ENCODE data around the gene EXOC3L4.

The EXOC3L4 gene

GRCh38 chr14:103064436-103064835, 30.1 kb upstream of the EXOC3L4 start:
- no peak overlapping the region for H3K4me3 ChIP-seq
- no peaks in the 10 kb centered on the region; the same call in 1 of the 2 replicates for H3K4me1 ChIP-seq
- H3K9me3 ChIP-seq, result no peaks in the 10 kb centered on the region
- H3K36me3 ChIP-seq (replicated peaks), result no peaks in the 10 kb centered on the region
- in situ Hi-C loops (cut with MboI; ENCODE audit: low sequenced_read_pairs), result no loop called here
- H3K27me3 ChIP-seq (ENCODE audit: low read depth), result no peaks in the 10 kb centered on the region
- no peak for DNase-seq (ENCODE audit: low spot score in 2 of 2)

GRCh38 chr14:103064978-103065377, 29.5 kb upstream of the EXOC3L4 start:
- Histone ChIP-seq H3K36me3 (replicated peaks) (no peaks in the 10 kb centered on the region), H3K27me3 (ENCODE audit: low read depth) (no peaks in the 10 kb centered on the region), H3K4me3 (no peak overlapping the region), H3K4me1 (no peaks in the 10 kb centered on the region; the same call in 1 of the 2 replicates), H3K9me3 (no peaks in the 10 kb centered on the region)
- no peak for DNase-seq (ENCODE audit: low spot score in 2 of 2)
- in situ Hi-C loops (cut with MboI; ENCODE audit: low sequenced_read_pairs), result no loop called here

- no peak for DNase-seq (ENCODE audit: low spot score in 2 of 2)
- Histone ChIP-seq H3K36me3 (replicated peaks) (no peaks in the 10 kb centered on the region), H3K4me1 (no peaks in the 10 kb centered on the region; the same call in 1 of the 2 replicates), H3K4me3 (no peak overlapping the region), H3K9me3 (no peaks in the 10 kb centered on the region), H3K27me3 (ENCODE audit: low read depth) (no peaks in the 10 kb centered on the region)
- in situ Hi-C loops (cut with MboI; ENCODE audit: low sequenced_read_pairs), result no loop called here
Observed at GRCh38 chr14:103065861-103066260, 28.7 kb upstream of the EXOC3L4 start.

GRCh38 chr14:103066399-103066798, 28.1 kb upstream of the EXOC3L4 start:
- in situ Hi-C loops (cut with MboI; ENCODE audit: low sequenced_read_pairs), result no loop called here
- H3K27me3 ChIP-seq (ENCODE audit: low read depth), result no peaks in the 10 kb centered on the region
- H3K4me3 ChIP-seq, result no peak overlapping the region
- H3K4me1 ChIP-seq, result no peaks in the 10 kb centered on the region; the same call in 1 of the 2 replicates
- no peaks in the 10 kb centered on the region for H3K9me3 ChIP-seq
- no peak for DNase-seq (ENCODE audit: low spot score in 2 of 2)
- H3K36me3 ChIP-seq (replicated peaks), result no peaks in the 10 kb centered on the region

GRCh38 chr14:103067231-103067954, 27.1 kb upstream of the EXOC3L4 start:
- H3K4me1 ChIP-seq, result no peaks in the 10 kb centered on the region; the same call in 1 of the 2 replicates
- in situ Hi-C loops (cut with MboI; ENCODE audit: low sequenced_read_pairs), result no loop called here
- DNase-seq (ENCODE audit: low spot score in 2 of 2), result peak in 1 of 2 experiments; percentile 32
- no peaks in the 10 kb centered on the region for H3K36me3 ChIP-seq (replicated peaks)
- H3K4me3 ChIP-seq, result no peak overlapping the region
- H3K9me3 ChIP-seq, result no peaks in the 10 kb centered on the region
- H3K27me3 ChIP-seq (ENCODE audit: low read depth), result no peaks in the 10 kb centered on the region

GRCh38 chr14:103068351-103069073, 26.0 kb upstream of the EXOC3L4 start:
- Histone ChIP-seq H3K27me3 (ENCODE audit: low read depth) (no peaks in the 10 kb centered on the region), H3K4me3 (no peak overlapping the region), H3K4me1 (no peaks in the 10 kb centered on the region), H3K9me3 (no peaks in the 10 kb centered on the region), H3K36me3 (replicated peaks) (no peaks in the 10 kb centered on the region)
- no peak for DNase-seq (ENCODE audit: low spot score in 2 of 2)
- in situ Hi-C loops (cut with MboI; ENCODE audit: low sequenced_read_pairs), result no loop called here

- no peak for DNase-seq (ENCODE audit: low spot score in 2 of 2)
- H3K4me3 ChIP-seq, result no peak overlapping the region
- H3K9me3 ChIP-seq, result no peaks in the 10 kb centered on the region
- H3K4me1 ChIP-seq, result peaks cover 5% of the 10 kb centered on the region
- in situ Hi-C loops (cut with MboI; ENCODE audit: low sequenced_read_pairs), result no loop called here
- no peaks in the 10 kb centered on the region for H3K27me3 ChIP-seq (ENCODE audit: low read depth)
- H3K36me3 ChIP-seq (replicated peaks), result no peaks in the 10 kb centered on the region
Observed at GRCh38 chr14:103070263-103070885, 24.2 kb upstream of the EXOC3L4 start.

- no peak overlapping the region for H3K4me3 ChIP-seq
- peaks cover 5% of the 10 kb centered on the region for H3K4me1 ChIP-seq
- no peaks in the 10 kb centered on the region for H3K36me3 ChIP-seq (replicated peaks)
- DNase-seq (ENCODE audit: low spot score in 2 of 2), result no peak
- H3K27me3 ChIP-seq (ENCODE audit: low read depth), result no peaks in the 10 kb centered on the region
- in situ Hi-C loops (cut with MboI; ENCODE audit: low sequenced_read_pairs), result no loop called here
- H3K9me3 ChIP-seq, result no peaks in the 10 kb centered on the region
Observed at GRCh38 chr14:103070971-103071542, 23.5 kb upstream of the EXOC3L4 start.

- in situ Hi-C loops (cut with MboI; ENCODE audit: low sequenced_read_pairs), result no loop called here
- H3K36me3 ChIP-seq (replicated peaks), result no peaks in the 10 kb centered on the region
- H3K4me3 ChIP-seq, result no peak overlapping the region
- H3K4me1 ChIP-seq, result peaks cover 5% of the 10 kb centered on the region
- DNase-seq (ENCODE audit: low spot score in 2 of 2), result no peak
- no peaks in the 10 kb centered on the region for H3K9me3 ChIP-seq
- no peaks in the 10 kb centered on the region for H3K27me3 ChIP-seq (ENCODE audit: low read depth)
Observed at GRCh38 chr14:103071544-103072251, 22.8 kb upstream of the EXOC3L4 start.

GRCh38 chr14:103072595-103073366, 21.7 kb upstream of the EXOC3L4 start:
- DNase-seq (ENCODE audit: low spot score in 2 of 2), result no peak
- Histone ChIP-seq H3K36me3 (replicated peaks) (no peaks in the 10 kb centered on the region), H3K27me3 (ENCODE audit: low read depth) (no peaks in the 10 kb centered on the region), H3K9me3 (no peaks in the 10 kb centered on the region), H3K4me3 (no peak overlapping the region), H3K4me1 (peaks cover 5% of the 10 kb centered on the region)
- in situ Hi-C loops (cut with MboI; ENCODE audit: low sequenced_read_pairs), result no loop called here

- Histone ChIP-seq H3K9me3 (no peaks in the 10 kb centered on the region), H3K4me3 (no peak overlapping the region), H3K4me1 (peaks cover 5% of the 10 kb centered on the region), H3K36me3 (replicated peaks) (no peaks in the 10 kb centered on the region), H3K27me3 (ENCODE audit: low read depth) (no peaks in the 10 kb centered on the region)
- no peak for DNase-seq (ENCODE audit: low spot score in 2 of 2)
- in situ Hi-C loops (cut with MboI; ENCODE audit: low sequenced_read_pairs), result no loop called here
Observed at GRCh38 chr14:103073367-103073875, 21.1 kb upstream of the EXOC3L4 start.

GRCh38 chr14:103073876-103074728, 20.4 kb upstream of the EXOC3L4 start:
- Histone ChIP-seq H3K27me3 (ENCODE audit: low read depth) (no peaks in the 10 kb centered on the region), H3K36me3 (replicated peaks) (no peaks in the 10 kb centered on the region), H3K9me3 (no peaks in the 10 kb centered on the region), H3K4me1 (peaks cover 5% of the 10 kb centered on the region), H3K4me3 (no peak overlapping the region)
- DNase-seq (ENCODE audit: low spot score in 2 of 2), result no peak
- in situ Hi-C loops (cut with MboI; ENCODE audit: low sequenced_read_pairs), result no loop called here
